8988T (cell line): ENCODE data around the gene BCLAF1.
"Not testable (repeated sequence)": the region's sequence is repeated elsewhere in the genome, so short reads cannot be mapped to it uniquely, and the experiment has no call there.

Experiments used
- DNase-seq: peaks from one replicate; pipeline ENCODE4 v3.0.0; 2011

BCLAF1 gene

DNA sequence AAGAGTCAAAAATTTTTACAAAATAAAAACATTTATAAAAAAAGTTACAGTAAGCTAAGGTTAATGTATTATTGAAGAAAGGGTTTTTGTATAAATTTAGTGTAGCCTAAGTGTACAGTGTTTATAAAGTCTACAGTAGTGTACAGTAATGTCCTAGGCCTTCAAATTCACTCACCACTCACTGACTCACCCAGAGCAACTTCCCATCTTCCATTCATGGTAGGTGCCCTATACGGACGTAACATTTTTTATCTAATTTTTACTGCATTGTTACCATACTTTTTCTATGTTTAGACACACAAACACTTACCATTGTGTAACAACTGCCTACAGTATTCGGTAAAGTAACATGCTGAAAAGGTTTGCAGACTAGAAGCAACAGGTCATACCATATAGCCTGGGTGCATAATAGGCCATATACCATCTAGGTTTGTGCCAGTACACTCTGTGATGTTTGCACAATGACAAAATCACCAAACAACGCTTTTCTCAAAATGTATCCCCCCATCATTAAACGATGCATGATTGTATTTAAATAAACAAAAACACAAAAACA lies 45.5 kb downstream of the BCLAF1 start:
- no peak for DNase-seq

- DNase-seq: no peak
Observed at GRCh38 chr6:136236466-136237293, 53.0 kb downstream of the BCLAF1 start.

- no peak for DNase-seq
Observed at GRCh38 chr6:136235233-136235564, 54.4 kb downstream of the BCLAF1 start.

GRCh38 chr6:136232701-136233100 lies 56.9 kb downstream of the BCLAF1 start:
- no peak for DNase-seq

DNA sequence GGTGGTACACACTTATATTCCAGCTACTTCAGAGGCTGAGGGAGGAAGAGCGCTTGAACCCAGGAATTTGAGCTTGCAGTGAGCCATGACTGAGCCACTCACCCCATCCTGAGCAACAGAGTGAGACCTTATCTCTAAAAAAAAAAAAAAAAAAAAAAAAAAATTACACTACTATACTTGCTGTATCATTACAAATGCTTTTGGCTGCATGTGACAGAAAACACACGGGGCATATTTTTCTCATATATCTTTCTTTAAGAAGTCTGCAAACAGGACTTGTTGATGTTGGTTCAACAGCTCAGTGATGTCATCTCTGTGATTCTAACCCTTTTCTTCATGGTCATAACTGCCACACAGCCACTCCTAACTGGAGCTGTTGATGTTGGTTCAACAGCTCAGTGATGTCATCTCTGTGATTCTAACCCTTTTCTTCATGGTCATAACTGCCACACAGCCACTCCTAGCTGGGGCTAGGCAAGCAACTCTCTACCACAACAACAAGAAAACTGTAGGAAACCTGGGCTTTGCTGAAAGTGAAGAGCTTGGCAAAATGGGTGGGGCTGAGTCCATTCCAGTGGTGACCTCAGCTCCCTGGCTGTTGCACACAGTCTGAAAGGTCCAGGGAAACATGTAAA lies 59.3 kb downstream of the BCLAF1 start:
- DNase-seq: no peak

GRCh38 chr6:136228814-136229213 lies 60.8 kb downstream of the BCLAF1 start:
- no peak for DNase-seq

DNA sequence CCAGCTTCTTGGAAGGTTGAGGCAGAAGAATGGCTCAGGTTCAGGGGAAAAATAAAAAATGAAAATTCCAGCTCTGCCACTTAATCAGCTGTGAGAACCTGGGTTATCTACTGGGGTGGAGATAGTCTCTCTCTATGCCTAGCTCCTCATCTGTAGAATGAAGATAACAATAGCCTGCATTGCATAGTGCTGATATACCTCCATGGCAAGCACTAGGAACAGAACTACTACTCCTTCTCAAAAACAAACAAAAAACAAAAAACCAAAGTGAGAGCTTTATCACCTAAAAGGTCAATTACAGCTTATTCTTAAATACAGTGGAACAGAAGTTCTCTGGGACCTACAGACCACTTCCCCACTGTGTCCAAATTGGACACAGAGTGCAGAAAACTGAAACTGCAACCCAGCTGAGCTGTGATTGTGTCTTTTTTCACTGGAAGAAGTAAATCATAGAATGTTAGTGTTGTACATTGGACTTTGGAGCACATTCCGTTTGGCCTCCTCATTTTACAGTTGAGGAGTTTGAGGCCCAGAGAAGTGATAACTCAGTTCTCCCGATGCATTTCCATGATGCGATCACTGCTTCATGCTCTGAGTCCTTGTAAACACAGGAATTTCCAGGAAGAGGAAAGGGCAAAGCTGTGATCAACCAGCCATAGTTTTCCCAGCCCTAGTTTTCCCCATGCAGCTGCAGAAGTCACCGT lies 62.8 kb downstream of the BCLAF1 start:
- no peak for DNase-seq

DNA sequence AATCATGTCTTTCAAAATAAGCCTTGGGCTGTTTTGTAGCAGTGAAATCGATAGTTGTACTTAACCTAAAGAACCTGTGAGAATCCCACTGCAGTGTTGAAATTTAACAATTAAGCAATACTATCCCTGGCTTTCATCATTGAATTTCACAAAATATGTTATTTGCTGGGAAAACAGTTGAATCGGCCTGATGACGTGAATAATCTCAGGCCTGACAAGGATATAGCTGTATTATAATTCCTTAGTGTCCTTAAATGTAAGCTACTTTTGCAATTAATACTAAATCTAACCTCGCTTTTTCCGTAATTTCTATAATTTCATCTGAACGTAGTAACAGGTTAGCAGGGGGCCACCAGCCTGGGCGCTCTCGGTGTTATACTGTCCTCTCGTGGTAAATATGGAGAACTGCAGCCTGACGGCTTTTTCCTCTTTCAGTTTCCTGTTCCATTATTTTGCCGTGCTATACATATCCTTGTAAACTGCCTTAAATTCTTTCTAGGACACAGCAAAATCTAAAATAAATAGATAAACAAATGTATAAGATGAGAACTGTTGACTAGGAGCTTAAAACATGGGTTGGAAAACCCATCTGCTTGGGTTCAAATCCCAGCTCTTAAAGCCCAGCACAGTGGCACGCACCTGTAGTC lies 63.5 kb downstream of the BCLAF1 start:
- DNase-seq: no peak

- DNase-seq: no peak
Observed at GRCh38 chr6:136225496-136225895, 64.2 kb downstream of the BCLAF1 start.

DNA sequence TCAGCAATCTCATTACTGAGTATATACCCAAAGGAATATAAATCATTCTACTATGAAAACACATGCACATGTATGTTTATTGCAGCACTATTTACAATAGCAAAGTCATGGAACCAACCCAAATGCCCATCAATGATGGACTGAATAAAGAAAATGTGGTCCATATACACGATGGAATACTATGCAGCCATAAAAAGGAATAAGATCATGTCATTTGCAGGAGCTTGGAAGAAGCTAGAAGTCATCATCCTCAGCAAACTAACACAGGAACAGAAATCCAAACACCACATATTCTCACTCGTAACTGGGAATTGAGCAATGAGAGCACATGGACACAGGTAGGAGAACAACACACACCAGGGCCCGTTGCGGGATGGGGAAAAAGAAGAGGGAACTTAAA lies 64.7 kb downstream of the BCLAF1 start:
- DNase-seq: not testable (repeated sequence)

DNA sequence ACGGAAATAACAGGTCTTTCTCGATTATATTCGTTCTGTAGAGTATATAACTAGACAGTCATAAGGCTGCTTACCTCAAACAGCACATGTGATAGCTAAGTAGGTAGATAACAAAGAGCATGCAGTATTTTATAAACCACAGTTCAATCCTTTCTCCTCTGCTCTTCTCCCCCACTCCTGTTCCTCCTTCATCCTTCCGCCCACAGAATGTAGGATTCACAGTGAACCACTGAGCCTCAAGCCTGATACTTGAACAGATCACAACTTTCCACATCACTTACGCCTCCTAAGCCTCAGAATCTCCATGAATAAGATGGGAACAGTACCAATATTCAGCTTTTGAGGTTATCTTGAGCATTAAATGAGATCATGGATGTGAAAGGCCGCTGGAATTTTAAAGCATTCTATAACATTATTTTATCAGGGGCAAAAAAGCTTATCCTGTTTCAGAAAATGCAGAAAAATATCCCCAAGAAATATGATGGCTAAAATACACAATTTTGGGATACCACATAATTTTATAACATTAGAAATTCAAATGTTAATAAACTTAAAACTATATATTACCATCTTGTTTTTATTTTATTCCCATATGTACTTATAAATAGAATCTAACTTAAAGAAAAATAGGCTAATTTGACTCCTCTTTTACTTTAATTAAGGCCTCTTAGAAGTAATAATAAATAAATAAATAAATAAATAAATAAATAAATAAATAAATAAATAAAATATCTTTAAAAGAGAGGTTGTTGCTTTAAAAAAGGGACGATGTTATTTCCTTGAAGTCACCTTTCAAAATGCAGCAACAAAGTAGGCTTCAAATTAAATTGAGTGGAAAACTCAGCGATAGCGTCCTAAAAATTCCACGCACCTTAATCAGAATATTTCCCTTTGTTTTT lies 72.9 kb downstream of the BCLAF1 start:
- no peak for DNase-seq

GRCh38 chr6:136213853-136214252 lies 75.8 kb downstream of the BCLAF1 start:
- no peak for DNase-seq

GRCh38 chr6:136213012-136213539 lies 76.6 kb downstream of the BCLAF1 start:
- no peak for DNase-seq

DNA sequence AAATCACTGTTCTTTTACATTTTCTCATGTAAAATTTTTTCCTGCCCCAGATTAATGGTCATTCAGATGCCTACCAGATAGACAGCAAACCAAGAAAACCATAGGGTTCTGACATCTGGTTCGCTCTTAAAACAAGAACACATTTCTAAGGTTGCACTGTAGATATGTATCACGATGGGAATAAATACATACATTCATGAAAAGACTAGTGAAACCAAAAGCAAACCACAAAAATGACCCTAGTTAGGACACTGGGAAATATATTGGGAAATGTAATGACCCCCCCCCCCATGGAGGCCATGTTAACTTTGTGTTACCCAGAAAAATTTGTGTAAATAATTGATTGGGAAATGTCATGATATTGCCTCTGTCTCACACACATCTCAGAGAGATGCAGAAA lies 77.0 kb downstream of the BCLAF1 start:
- no peak for DNase-seq

DNA sequence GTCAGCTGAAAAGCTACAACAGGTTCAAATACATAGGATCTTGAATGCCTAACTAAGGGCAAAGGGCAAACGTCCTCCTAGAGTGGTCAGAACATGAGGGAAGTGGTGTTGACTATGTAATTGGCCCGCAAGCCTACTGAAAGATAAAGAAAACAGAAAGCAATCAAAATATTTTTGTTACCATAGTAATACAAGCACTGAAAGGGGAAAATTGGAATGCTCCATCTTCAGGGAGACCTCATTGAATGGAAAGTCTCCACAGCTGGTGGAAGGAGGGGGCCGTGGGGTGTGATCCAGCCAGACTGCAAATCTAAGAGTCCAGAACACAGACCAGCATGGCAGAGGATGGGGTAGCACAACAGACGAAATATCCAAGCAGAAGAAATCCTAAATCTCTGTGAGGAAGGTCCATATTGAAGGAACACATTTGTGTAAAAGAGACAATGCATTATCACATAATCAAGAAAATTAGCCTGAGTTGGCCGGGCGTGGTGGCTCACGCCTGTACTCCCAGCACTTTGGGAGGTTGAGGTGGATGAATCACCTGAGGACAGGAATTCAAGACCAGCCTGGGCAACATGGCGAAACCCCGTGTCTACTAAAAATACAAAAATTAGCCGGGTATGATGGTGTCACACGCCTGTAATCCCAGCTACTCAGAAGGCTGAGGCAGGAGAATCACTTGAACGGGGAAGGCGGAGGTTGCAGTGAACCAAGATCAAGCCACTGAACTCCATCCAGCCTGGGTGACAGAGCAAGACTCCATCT lies 79.1 kb downstream of the BCLAF1 start:
- DNase-seq: no peak

GRCh38 chr6:136209496-136209895 lies 80.2 kb downstream of the BCLAF1 start:
- no peak for DNase-seq

- no peak for DNase-seq
Observed at GRCh38 chr6:136208783-136209182, 80.9 kb downstream of the BCLAF1 start.
